Kidney (tissue), 14 donors: ENCODE measurements around the gene MECR. TPM values are rescaled to one million over a fixed set of nuclear protein-coding genes. Genes with fewer than 3 reads are reported as not detected.

Experiments
- DNase-seq, 5 donors: peaks; one replicate each; pipeline ENCODE4 v3.0.0-alpha.2; 2013 to 2020
- FAIRE-seq: peaks from 2 replicates; lab custom pipeline; 2012; peaks lifted over from hg19 to GRCh38; lab: Jason Lieb, UNC
- H3K27ac ChIP-seq, 2 donors: one replicate each; pipeline ENCODE4 v1.7.0; 2013; ENCODE audit warnings: low read depth in 2 of 2, low read length in 2 of 2, inconsistent platforms in 1 of 2
- H3K27me3 ChIP-seq: one replicate; pipeline ENCODE4 v1.7.1; 2013; ENCODE audit warnings: low read length, inconsistent platforms; ENCODE audit not compliant: control insufficient read depth, insufficient read depth
- H3K36me3 ChIP-seq, 3 donors: one replicate each; pipeline versions ENCODE4 v1.7.0 to v1.7.1; 2013; ENCODE audit warnings: low read length in 3 of 3, control low read depth in 1 of 3, inconsistent platforms in 1 of 3; ENCODE audit not compliant: insufficient read depth in 3 of 3, control insufficient read depth in 2 of 3
- H3K4me1 ChIP-seq, 3 donors: one replicate each; pipeline versions ENCODE4 v1.7.0 to v1.7.1; 2013; ENCODE audit warnings: low read length in 3 of 3, inconsistent platforms in 1 of 3, low read depth in 1 of 3; ENCODE audit not compliant: control insufficient read depth in 2 of 3, insufficient read depth in 2 of 3
- H3K4me3 ChIP-seq, 3 donors: one replicate each; pipeline versions ENCODE4 v1.7.0 to v1.8.1; 2013; ENCODE audit warnings: low read length in 3 of 3, control low read depth in 1 of 3, inconsistent platforms in 1 of 3
- H3K9ac ChIP-seq, 3 donors: one replicate each; pipeline versions ENCODE4 v1.7.0 to v1.7.1; 2013; ENCODE audit warnings: low read length in 3 of 3, control low read depth in 1 of 3, inconsistent platforms in 1 of 3
- H3K9me3 ChIP-seq, 3 donors: one replicate each; pipeline versions ENCODE4 v1.7.0 to v1.7.1; 2013; ENCODE audit warnings: low read length in 3 of 3, control low read depth in 1 of 3, inconsistent platforms in 1 of 3; ENCODE audit not compliant: control insufficient read depth in 2 of 3, insufficient read depth in 1 of 3
- intact Hi-C: fragments of 100-400 bp; cut with DNase I; formaldehyde crosslinking; loops from one replicate; pipeline ENCODE4 v1.11.1; 2022
- polyA plus RNA-seq: library from polyadenylated mRNA; stranded (reverse); fragments of 350-450 nt; fragmentation: Illumina TruSeq; extraction: RNeasy Lipid Tissue Mini Kit (QIAGEN cat#74804); gene quantifications from one replicate; pipeline ENCODE4 v1.2.3, GENCODE V29; 2014; ENCODE audit warnings: low read depth, low replicate concordance; ENCODE audit not compliant: insufficient read depth
- total RNA-seq: library from RNA; stranded (reverse); fragmentation: NEBNext Ultra II Directional; extraction: Animal tissue kit (Norgen Biotek cat#: 25700); gene quantifications from one replicate; pipeline ENCODE4 v1.2.1, GENCODE V29; 2021
- TF ChIP-seq, protein P1 (sequence below): IDR thresholded peaks from 3 replicates; pipeline ENCODE4 v1.5.1; 2012; ENCODE audit warnings: mild to moderate bottlenecking, moderate library complexity, borderline replicate concordance; ENCODE audit not compliant: insufficient read depth; ENCODE audit errors: extremely low read depth
- donor health status: control.
- donor health status: control.
- donor health status: control.
- donor health status: control.
- donor health status: control.
- donor health status: DM: yes; HTN: yes; CAD: no.
- donor health status: Normal renal cell carcinoma (clear cell type).

Gene MECR
- total and polyA plus RNA-seq, 2 donors from 2014 or later: 27.7 to 42.6 TPM

DNA sequence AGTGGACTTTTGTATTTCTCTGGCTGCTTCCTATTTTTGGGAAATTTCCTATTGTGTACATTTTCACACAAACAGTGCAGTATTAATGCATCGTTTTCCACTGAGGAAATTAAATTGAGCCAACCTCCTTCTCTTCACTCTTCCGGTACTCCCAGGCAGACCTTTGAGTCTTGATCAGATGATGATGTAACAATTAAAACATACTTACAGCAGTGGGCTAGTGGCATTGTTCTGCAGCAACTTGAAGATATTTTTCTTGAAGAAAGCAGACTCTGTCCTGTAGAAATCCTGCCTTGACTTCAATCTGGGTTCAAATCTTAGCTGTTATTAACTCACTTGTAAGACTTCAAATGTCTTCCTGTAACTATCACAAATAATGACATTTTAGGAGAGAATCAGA, 88.0 kb downstream of the MECR start:
- Histone ChIP-seq H3K27me3 (no peaks in the 10 kb centered on the region), H3K36me3 (peaks cover 4 to 15% (median 7%) of the 10 kb centered on the region in 3 donors), H3K4me1 (peaks cover 0 to 11% (median 3%) of the 10 kb centered on the region in 3 donors), H3K9ac (no peak overlapping the region), H3K27ac (no peak overlapping the region), H3K4me3 (no peak overlapping the region), H3K9me3 (no peaks in the 10 kb centered on the region)
- DNase-seq (no peak), FAIRE-seq (no peak)
- intact Hi-C loops: no loop called here
- TF ChIP-seq, protein P1, sequence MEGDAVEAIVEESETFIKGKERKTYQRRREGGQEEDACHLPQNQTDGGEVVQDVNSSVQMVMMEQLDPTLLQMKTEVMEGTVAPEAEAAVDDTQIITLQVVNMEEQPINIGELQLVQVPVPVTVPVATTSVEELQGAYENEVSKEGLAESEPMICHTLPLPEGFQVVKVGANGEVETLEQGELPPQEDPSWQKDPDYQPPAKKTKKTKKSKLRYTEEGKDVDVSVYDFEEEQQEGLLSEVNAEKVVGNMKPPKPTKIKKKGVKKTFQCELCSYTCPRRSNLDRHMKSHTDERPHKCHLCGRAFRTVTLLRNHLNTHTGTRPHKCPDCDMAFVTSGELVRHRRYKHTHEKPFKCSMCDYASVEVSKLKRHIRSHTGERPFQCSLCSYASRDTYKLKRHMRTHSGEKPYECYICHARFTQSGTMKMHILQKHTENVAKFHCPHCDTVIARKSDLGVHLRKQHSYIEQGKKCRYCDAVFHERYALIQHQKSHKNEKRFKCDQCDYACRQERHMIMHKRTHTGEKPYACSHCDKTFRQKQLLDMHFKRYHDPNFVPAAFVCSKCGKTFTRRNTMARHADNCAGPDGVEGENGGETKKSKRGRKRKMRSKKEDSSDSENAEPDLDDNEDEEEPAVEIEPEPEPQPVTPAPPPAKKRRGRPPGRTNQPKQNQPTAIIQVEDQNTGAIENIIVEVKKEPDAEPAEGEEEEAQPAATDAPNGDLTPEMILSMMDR: no peak

Other genes starting within 250 kb of the MECR start
- gene TMEM200B, start 107.0 kb downstream of the MECR start, total RNA-seq: 8.6 TPM
- gene TMEM200B, start 107.0 kb downstream of the MECR start, polyA plus RNA-seq: 7.6 TPM
- 72.3 TPM for gene SRSF4, start 49.0 kb downstream of the MECR start, total RNA-seq
- gene SRSF4, start 49.0 kb downstream of the MECR start, polyA plus RNA-seq: 48.4 TPM
- gene PTPRU, start 5.6 kb upstream of the MECR start, total RNA-seq: 53.6 TPM
- 3.7 TPM for gene PTPRU, start 5.6 kb upstream of the MECR start, polyA plus RNA-seq